Sigmoid colon (tissue), 4 donors: ENCODE data around the gene HELZ.

Source experiments
- EP300 ChIP-seq, 4 donors: sonication (generic); formaldehyde crosslinking; IDR thresholded peaks; one replicate each; pipeline ENCODE4 v1.6.1; 2017; ENCODE audit warnings: antibody characterized with exemption in 4 of 4
- POLR2A ChIP-seq, 2 donors: fragments of 450-650 bp; IDR thresholded peaks; one replicate each; pipeline ENCODE4 v1.6.1; 2016; ENCODE audit warnings: antibody characterized with exemption in 2 of 2, mild to moderate bottlenecking in 2 of 2, moderate library complexity in 2 of 2
- POLR2AphosphoS5 ChIP-seq, 4 donors: sonication (generic); formaldehyde crosslinking; IDR thresholded peaks; one replicate each; pipeline ENCODE4 v1.6.1; 2017; ENCODE audit warnings: antibody characterized with exemption in 4 of 4
- TF ChIP-seq, protein P1 (sequence below), 4 experiments: fragments of 450-650 bp in 3 of 4; fragments of 200-600 bp in 1 of 4; IDR thresholded peaks; one replicate each; pipeline ENCODE4 v1.5.1; 2016 to 2019; ENCODE audit warnings: antibody characterized with exemption in 4 of 4, mild to moderate bottlenecking in 3 of 4, moderate library complexity in 2 of 4

- TF ChIP-seq, protein P1, sequence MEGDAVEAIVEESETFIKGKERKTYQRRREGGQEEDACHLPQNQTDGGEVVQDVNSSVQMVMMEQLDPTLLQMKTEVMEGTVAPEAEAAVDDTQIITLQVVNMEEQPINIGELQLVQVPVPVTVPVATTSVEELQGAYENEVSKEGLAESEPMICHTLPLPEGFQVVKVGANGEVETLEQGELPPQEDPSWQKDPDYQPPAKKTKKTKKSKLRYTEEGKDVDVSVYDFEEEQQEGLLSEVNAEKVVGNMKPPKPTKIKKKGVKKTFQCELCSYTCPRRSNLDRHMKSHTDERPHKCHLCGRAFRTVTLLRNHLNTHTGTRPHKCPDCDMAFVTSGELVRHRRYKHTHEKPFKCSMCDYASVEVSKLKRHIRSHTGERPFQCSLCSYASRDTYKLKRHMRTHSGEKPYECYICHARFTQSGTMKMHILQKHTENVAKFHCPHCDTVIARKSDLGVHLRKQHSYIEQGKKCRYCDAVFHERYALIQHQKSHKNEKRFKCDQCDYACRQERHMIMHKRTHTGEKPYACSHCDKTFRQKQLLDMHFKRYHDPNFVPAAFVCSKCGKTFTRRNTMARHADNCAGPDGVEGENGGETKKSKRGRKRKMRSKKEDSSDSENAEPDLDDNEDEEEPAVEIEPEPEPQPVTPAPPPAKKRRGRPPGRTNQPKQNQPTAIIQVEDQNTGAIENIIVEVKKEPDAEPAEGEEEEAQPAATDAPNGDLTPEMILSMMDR (IDR thresholded peaks at IDR 0.05) = no peak
- TF ChIP-seq POLR2A (IDR thresholded peaks at IDR 0.05) = no peak
- no peak for TF ChIP-seq POLR2AphosphoS5 (IDR thresholded peaks at IDR 0.05)
- no peak for TF ChIP-seq EP300 (IDR thresholded peaks at IDR 0.05)
Measured at GRCh38 chr17:67115401-67115800, 129.6 kb downstream of the HELZ start.
